Measurements from ENCODE around the gene VAPA. TPM values are rescaled to one million over a fixed set of nuclear protein-coding genes. Genes with fewer than 3 reads are reported as not detected.
"Not testable (repeated sequence)": the region's sequence is repeated elsewhere in the genome, so short reads cannot be mapped to it uniquely, and the experiment has no call there.

Gene VAPA
- total RNA-seq, 1 donor from 2014 or later: 203 TPM

GRCh38 chr18:9884532-9885140 is 29.2 kb upstream of the VAPA start:
- DNase-seq (ENCODE audit: missing footprints): no peak
- intact Hi-C loops (cut with DNase I): no loop called here
- no peak for ATAC-seq

- intact Hi-C loops (cut with DNase I): no loop called here
- ATAC-seq: no peak
- DNase-seq (ENCODE audit: missing footprints): no peak
Measured at GRCh38 chr18:9885170-9886004, 28.4 kb upstream of the VAPA start, which contains the start of gene TXNDC2. Gene TXNDC2, plus strand, starts transcription at chr18:9885973. Its CDS starts 708 bp downstream, at chr18:9886681.

- no peak for DNase-seq (ENCODE audit: missing footprints)
- intact Hi-C loops (cut with DNase I): no loop called here
- ATAC-seq: no peak
Measured at GRCh38 chr18:9886005-9886348, 27.8 kb upstream of the VAPA start.

- intact Hi-C loops (cut with DNase I): no loop called here
- DNase-seq (ENCODE audit: missing footprints): no peak
- no peak for ATAC-seq
Measured at GRCh38 chr18:9887992-9888391, 25.8 kb upstream of the VAPA start.

- ATAC-seq: no peak
- intact Hi-C loops (cut with DNase I): no loop called here
- DNase-seq (ENCODE audit: missing footprints): no peak
Measured at GRCh38 chr18:9890196-9890595, 23.6 kb upstream of the VAPA start.

GRCh38 chr18:9890957-9891356 is 22.9 kb upstream of the VAPA start:
- DNase-seq (ENCODE audit: missing footprints) (no peak), ATAC-seq (no peak)
- intact Hi-C loops (cut with DNase I): no loop called here

GRCh38 chr18:9891515-9891914 is 22.3 kb upstream of the VAPA start:
- intact Hi-C loops (cut with DNase I); DNase-seq (ENCODE audit: missing footprints); ATAC-seq: not testable (repeated sequence)

- DNase-seq (ENCODE audit: missing footprints): no peak
- no peak for ATAC-seq
- intact Hi-C loops (cut with DNase I): no loop called here
Measured at GRCh38 chr18:9894454-9895068, 19.3 kb upstream of the VAPA start.

- ATAC-seq: no peak
- intact Hi-C loops (cut with DNase I): no loop called here
Measured at GRCh38 chr18:9897129-9897528, 16.7 kb upstream of the VAPA start.

GRCh38 chr18:9897787-9898291 is 16.0 kb upstream of the VAPA start:
- intact Hi-C loops (cut with DNase I); ATAC-seq; DNase-seq (ENCODE audit: missing footprints): not testable (repeated sequence)

More at GRCh38 chr18:9897129-9897528, 16.7 kb upstream of the VAPA start:
- DNase-seq (ENCODE audit: missing footprints): no peak

- DNase-seq (ENCODE audit: missing footprints) (no peak), ATAC-seq (no peak)
- intact Hi-C loops (cut with DNase I): no loop called here
Measured at GRCh38 chr18:9898792-9899549, 14.8 kb upstream of the VAPA start.

GRCh38 chr18:9899550-9899930 is 14.3 kb upstream of the VAPA start:
- intact Hi-C loops (cut with DNase I); ATAC-seq; DNase-seq (ENCODE audit: missing footprints): not testable (repeated sequence)

GRCh38 chr18:9900699-9901098 is 13.1 kb upstream of the VAPA start:
- DNase-seq (ENCODE audit: missing footprints): no peak
- intact Hi-C loops (cut with DNase I): no loop called here
- no peak for ATAC-seq

- intact Hi-C loops (cut with DNase I): no loop called here
- DNase-seq (ENCODE audit: missing footprints): no peak
- ATAC-seq: no peak
Measured at GRCh38 chr18:9901377-9901776, 12.4 kb upstream of the VAPA start.

GRCh38 chr18:9902264-9902663 is 11.6 kb upstream of the VAPA start:
- ATAC-seq; DNase-seq (ENCODE audit: missing footprints); intact Hi-C loops (cut with DNase I): not testable (repeated sequence)

GRCh38 chr18:9902832-9903231 is 11.0 kb upstream of the VAPA start:
- ATAC-seq (no peak), DNase-seq (ENCODE audit: missing footprints) (no peak)
- intact Hi-C loops (cut with DNase I): no loop called here

- ATAC-seq: no peak
- intact Hi-C loops (cut with DNase I): no loop called here
- DNase-seq (ENCODE audit: missing footprints): no peak
Measured at GRCh38 chr18:9905401-9905922, 8.4 kb upstream of the VAPA start.

- no peak for ATAC-seq
- intact Hi-C loops (cut with DNase I): no loop called here
- no peak for DNase-seq (ENCODE audit: missing footprints)
Measured at GRCh38 chr18:9906481-9906880, 7.3 kb upstream of the VAPA start.

GRCh38 chr18:9907867-9908266 is 5.9 kb upstream of the VAPA start:
- intact Hi-C loops (cut with DNase I): no loop called here
- ATAC-seq (no peak), DNase-seq (ENCODE audit: missing footprints) (no peak)
